Kidney (tissue), 14 donors: ENCODE measurements around the gene PPP1R13L. TPM values are rescaled to one million over a fixed set of nuclear protein-coding genes. Genes with fewer than 3 reads are reported as not detected.
A peak's percentile ranks its signal among the peaks of the same experiment; 100 is the strongest.

Source experiments
- DNase-seq, 5 donors: peaks; one replicate each; pipeline ENCODE4 v3.0.0-alpha.2; 2013 to 2020
- FAIRE-seq: peaks from 2 replicates; lab custom pipeline; 2012; peaks lifted over from hg19 to GRCh38; lab: Jason Lieb, UNC
- H3K27ac ChIP-seq, 2 donors: one replicate each; pipeline ENCODE4 v1.7.0; 2013; ENCODE audit warnings: low read depth in 2 of 2, low read length in 2 of 2, inconsistent platforms in 1 of 2
- H3K27me3 ChIP-seq: one replicate; pipeline ENCODE4 v1.7.1; 2013; ENCODE audit warnings: low read length, inconsistent platforms; ENCODE audit not compliant: control insufficient read depth, insufficient read depth
- H3K36me3 ChIP-seq, 3 donors: one replicate each; pipeline versions ENCODE4 v1.7.0 to v1.7.1; 2013; ENCODE audit warnings: low read length in 3 of 3, control low read depth in 1 of 3, inconsistent platforms in 1 of 3; ENCODE audit not compliant: insufficient read depth in 3 of 3, control insufficient read depth in 2 of 3
- H3K4me1 ChIP-seq, 3 donors: one replicate each; pipeline versions ENCODE4 v1.7.0 to v1.7.1; 2013; ENCODE audit warnings: low read length in 3 of 3, inconsistent platforms in 1 of 3, low read depth in 1 of 3; ENCODE audit not compliant: control insufficient read depth in 2 of 3, insufficient read depth in 2 of 3
- H3K4me3 ChIP-seq, 3 donors: one replicate each; pipeline versions ENCODE4 v1.7.0 to v1.8.1; 2013; ENCODE audit warnings: low read length in 3 of 3, control low read depth in 1 of 3, inconsistent platforms in 1 of 3
- H3K9ac ChIP-seq, 3 donors: one replicate each; pipeline versions ENCODE4 v1.7.0 to v1.7.1; 2013; ENCODE audit warnings: low read length in 3 of 3, control low read depth in 1 of 3, inconsistent platforms in 1 of 3
- H3K9me3 ChIP-seq, 3 donors: one replicate each; pipeline versions ENCODE4 v1.7.0 to v1.7.1; 2013; ENCODE audit warnings: low read length in 3 of 3, control low read depth in 1 of 3, inconsistent platforms in 1 of 3; ENCODE audit not compliant: control insufficient read depth in 2 of 3, insufficient read depth in 1 of 3
- intact Hi-C: fragments of 100-400 bp; cut with DNase I; formaldehyde crosslinking; loops from one replicate; pipeline ENCODE4 v1.11.1; 2022
- polyA plus RNA-seq: library from polyadenylated mRNA; stranded (reverse); fragments of 350-450 nt; fragmentation: Illumina TruSeq; extraction: RNeasy Lipid Tissue Mini Kit (QIAGEN cat#74804); gene quantifications from one replicate; pipeline ENCODE4 v1.2.3, GENCODE V29; 2014; ENCODE audit warnings: low read depth, low replicate concordance; ENCODE audit not compliant: insufficient read depth
- total RNA-seq: library from RNA; stranded (reverse); fragmentation: NEBNext Ultra II Directional; extraction: Animal tissue kit (Norgen Biotek cat#: 25700); gene quantifications from one replicate; pipeline ENCODE4 v1.2.1, GENCODE V29; 2021
- TF ChIP-seq, protein P1 (sequence below): IDR thresholded peaks from 3 replicates; pipeline ENCODE4 v1.5.1; 2012; ENCODE audit warnings: mild to moderate bottlenecking, moderate library complexity, borderline replicate concordance; ENCODE audit not compliant: insufficient read depth; ENCODE audit errors: extremely low read depth
- donor health status: control.
- donor health status: control.
- donor health status: control.
- donor health status: control.
- donor health status: control.
- donor health status: DM: yes; HTN: yes; CAD: no.
- donor health status: Normal renal cell carcinoma (clear cell type).

Gene PPP1R13L
- total and polyA plus RNA-seq, 2 donors from 2014 or later, result 21.4 to 32.4 TPM

DNA sequence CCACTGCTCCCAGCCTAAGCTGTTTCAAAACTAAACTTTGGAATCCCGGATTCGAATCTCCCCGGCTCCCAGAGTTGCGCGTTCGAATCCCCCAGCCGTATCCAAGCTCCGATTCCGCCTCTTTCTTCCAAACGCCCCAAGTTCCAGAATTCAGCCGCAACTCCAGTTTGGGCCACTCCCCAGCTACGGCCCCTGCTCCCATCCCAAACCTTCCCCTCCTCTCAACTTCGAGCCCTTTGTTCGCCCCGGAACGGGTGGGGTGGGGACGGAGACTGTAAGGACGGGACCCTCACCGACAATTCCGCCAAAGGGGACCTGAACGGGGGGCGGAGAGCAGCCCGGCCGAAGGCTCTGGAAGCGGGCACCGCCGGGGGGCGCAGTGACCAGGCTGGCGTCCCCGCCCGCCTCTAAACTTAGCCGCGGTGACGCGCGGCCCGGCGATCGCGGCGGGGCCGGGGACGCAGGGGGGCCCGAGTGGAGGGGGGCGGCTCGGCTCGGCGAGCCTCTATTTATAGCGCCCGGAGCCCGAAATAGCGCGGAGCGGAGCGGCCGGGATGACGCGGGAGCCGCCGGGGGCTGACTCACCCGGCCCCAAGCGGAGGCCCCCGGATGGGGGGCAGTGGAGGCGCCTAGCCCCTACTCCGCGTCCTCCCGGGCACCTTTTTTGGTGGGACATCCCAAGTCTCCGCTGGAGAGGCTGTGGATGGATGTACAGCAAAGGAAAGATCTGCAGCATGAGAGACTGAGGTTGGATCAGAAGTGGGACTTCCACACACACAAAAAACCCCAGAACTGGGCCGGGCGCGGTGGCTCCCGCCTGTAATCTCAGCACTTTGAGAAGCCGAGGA, 23.7 kb upstream of the PPP1R13L start:
- no peaks in the 10 kb centered on the region for H3K36me3 ChIP-seq
- TF ChIP-seq, protein P1, sequence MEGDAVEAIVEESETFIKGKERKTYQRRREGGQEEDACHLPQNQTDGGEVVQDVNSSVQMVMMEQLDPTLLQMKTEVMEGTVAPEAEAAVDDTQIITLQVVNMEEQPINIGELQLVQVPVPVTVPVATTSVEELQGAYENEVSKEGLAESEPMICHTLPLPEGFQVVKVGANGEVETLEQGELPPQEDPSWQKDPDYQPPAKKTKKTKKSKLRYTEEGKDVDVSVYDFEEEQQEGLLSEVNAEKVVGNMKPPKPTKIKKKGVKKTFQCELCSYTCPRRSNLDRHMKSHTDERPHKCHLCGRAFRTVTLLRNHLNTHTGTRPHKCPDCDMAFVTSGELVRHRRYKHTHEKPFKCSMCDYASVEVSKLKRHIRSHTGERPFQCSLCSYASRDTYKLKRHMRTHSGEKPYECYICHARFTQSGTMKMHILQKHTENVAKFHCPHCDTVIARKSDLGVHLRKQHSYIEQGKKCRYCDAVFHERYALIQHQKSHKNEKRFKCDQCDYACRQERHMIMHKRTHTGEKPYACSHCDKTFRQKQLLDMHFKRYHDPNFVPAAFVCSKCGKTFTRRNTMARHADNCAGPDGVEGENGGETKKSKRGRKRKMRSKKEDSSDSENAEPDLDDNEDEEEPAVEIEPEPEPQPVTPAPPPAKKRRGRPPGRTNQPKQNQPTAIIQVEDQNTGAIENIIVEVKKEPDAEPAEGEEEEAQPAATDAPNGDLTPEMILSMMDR, result no peak
- intact Hi-C loops, result no loop called here
- H3K4me1 ChIP-seq, result peaks cover 0 to 9% (median 0%) of the 10 kb centered on the region in 3 donors
- H3K27me3 ChIP-seq, result no peaks in the 10 kb centered on the region
- no peaks in the 10 kb centered on the region for H3K9me3 ChIP-seq
- peak overlapping the region in 2 of 3 donors; percentile 34 to 55 for H3K4me3 ChIP-seq
- DNase-seq, result peak in 1 of 5 donors; percentile 72
- H3K27ac ChIP-seq, result peak overlapping the region in 1 of 2 donors; percentile 48
- peak overlapping the region in 1 of 3 donors; percentile 46 for H3K9ac ChIP-seq
- no peak for FAIRE-seq

DNA sequence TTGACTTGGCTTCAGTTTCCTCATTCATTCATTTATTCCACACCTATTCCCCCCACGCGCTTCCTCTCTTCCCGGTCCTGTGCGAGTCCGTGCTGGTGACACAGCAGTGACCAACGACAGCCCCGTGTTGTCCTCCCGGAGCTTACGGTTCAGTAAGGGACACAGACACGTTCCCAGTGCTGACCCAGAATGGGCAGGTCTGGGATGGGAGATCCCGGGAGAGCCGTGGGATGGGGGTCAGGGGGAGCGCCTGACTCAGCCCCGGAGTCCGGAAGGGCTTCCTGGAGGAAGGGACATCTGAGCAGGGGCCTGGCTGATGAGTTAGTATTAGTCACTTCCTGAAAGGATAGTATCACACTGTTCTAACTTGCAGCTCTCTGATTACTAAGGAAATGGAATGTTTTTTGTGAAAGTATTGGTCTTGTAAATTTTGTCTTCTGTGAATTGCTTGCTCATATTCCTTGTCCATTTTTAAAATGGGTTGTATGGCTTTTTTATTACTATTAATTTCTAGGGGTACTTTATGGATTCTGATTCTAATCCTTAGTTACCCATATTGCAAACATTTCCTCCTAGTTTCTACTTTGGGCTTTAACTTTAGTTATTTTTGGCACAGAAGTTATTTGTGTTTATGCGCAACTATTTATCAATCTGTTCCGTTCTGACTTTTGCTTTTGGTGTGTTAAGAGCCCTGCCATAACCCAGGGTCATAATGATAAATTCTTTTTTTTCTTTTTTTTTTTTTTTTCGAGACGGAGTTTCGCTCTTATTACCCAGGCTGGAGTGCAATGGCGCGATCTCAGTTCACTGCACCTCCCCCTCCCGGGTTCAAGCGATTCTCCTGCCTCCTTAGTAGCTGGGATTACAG, 19.6 kb upstream of the PPP1R13L start:
- no peaks in the 10 kb centered on the region for H3K9me3 ChIP-seq
- H3K4me1 ChIP-seq, result peaks cover 0 to 18% (median 0%) of the 10 kb centered on the region in 3 donors
- peak overlapping the region; percentile 19 to 92 (median 85) for H3K9ac ChIP-seq
- peak; percentile 38 to 93 (median 71) for DNase-seq
- peak overlapping the region; percentile 97 for H3K27ac ChIP-seq
- H3K36me3 ChIP-seq, result peaks cover 0 to 6% (median 0%) of the 10 kb centered on the region in 3 donors
- H3K27me3 ChIP-seq, result no peaks in the 10 kb centered on the region
- TF ChIP-seq, protein P1, result no peak
- intact Hi-C loops, result no loop called here
- peak overlapping the region; percentile 73 to 83 (median 74) for H3K4me3 ChIP-seq
- FAIRE-seq, result no peak

DNA sequence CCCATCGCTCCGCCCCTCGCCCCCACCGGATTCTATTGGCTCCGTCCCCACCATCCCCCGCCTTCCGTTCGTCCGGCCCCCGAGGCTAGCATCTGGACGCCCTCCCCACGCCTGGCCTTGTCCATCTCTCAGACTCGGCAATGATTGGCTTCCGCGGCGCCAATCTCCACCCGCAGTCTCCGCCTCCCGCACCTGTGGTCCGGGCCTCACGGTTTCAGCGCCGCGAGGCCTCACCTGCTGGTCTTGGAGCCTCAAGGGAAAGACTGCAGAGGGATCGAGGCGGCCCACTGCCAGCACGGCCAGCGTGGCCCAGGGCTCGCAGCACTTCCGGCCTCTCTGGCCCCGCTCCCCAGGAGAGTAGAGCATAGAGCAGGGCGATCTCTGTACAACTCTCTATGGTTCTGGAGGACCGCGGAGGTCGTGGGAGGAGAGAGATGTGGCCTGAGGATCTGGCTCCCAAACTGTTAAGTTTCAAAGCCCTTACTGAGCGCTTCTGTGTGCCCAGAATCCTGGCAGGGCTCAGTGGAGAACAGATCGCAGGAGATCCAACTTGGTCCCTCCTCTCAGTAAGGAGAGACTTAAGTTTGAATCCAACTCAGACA, 18.8 kb upstream of the PPP1R13L start, which contains the start of gene ERCC1:
Gene ERCC1, minus strand, starts transcription at position 329 of the 602 bp plus-strand sequence. CDS start 543 bp downstream, outside the sequence.
- peak; percentile 42 for FAIRE-seq
- Histone ChIP-seq H3K4me1 (peaks cover 0 to 19% (median 0%) of the 10 kb centered on the region in 3 donors), H3K4me3 (peak within 1 kb of the TSS; percentile 73 to 83 (median 74)), H3K27me3 (no peaks in the 10 kb centered on the region), H3K9ac (peak within 1 kb of the TSS; percentile 40 to 92 (median 85)), H3K9me3 (no peaks in the 10 kb centered on the region), H3K27ac (peak within 1 kb of the TSS; percentile 97), H3K36me3 (peaks cover 0 to 6% (median 0%) of the 10 kb centered on the region in 3 donors)
- peak; percentile 98 to 99 (median 98) for DNase-seq
- TF ChIP-seq, protein P1, result no peak
- intact Hi-C loops, result no loop called here
